Measurements from ENCODE around the gene KDM4C. TPM values are rescaled to one million over a fixed set of nuclear protein-coding genes. Genes with fewer than 3 reads are reported as not detected.
A peak's percentile ranks its signal among the peaks of the same experiment; 100 is the strongest.

Gene KDM4C
- total and polyA plus RNA-seq, 2 of the 13 experiments (the other 11 are each of a cell fraction or from before 2014, with no cell fraction given) = 19.4 to 23.6 TPM

DNA sequence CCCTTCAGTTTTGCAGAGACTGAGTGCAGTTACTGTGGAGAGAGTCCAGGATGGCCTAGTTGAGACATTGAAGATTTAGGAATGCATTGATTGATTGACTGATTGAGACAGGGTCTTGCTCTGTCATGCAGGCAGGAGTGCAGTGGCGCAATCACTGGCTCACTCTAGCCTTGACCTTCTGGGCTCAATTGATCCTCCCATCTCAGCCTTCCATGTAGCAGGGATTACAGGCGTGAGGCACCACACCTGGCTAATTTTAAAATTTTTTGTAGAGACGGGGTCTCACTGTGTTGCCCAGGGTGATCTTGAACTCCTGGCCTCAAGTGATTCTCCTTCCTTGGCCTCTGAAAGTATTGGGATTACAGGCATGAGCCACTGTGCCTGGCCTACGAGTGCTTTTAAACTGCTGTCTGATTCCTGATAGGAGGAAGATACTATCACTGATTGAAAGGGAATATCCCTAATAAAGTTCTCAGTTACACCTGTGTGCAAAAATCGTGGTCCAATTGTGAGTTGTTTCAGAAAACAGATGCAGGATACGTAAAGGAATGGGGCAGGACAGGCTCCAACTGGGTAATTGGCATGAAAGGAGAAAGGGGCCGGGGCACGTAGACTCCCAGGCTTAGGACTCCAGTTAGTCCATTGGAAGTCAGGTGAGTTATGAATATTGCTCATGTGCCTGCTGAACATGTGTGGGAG lies 87.5 kb downstream of the KDM4C start (continued):
- TF ChIP-seq, protein P1, sequence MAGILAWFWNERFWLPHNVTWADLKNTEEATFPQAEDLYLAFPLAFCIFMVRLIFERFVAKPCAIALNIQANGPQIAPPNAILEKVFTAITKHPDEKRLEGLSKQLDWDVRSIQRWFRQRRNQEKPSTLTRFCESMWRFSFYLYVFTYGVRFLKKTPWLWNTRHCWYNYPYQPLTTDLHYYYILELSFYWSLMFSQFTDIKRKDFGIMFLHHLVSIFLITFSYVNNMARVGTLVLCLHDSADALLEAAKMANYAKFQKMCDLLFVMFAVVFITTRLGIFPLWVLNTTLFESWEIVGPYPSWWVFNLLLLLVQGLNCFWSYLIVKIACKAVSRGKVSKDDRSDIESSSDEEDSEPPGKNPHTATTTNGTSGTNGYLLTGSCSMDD (CRISPR knock-in tag; IDR thresholded peaks at IDR 0.05) = no peak
- TF ChIP-seq MAFK (conservative IDR thresholded peaks at IDR 0.05 in 1 of 2, IDR thresholded peaks at IDR 0.05 in 1 of 2; ENCODE audit: low read length in 2 of 2) = no peak
- TF ChIP-seq CEBPB (IDR thresholded peaks at IDR 0.05; ENCODE audit: borderline replicate concordance, low read depth, low read length) = peak; percentile 94
- TF ChIP-seq, protein P2, sequence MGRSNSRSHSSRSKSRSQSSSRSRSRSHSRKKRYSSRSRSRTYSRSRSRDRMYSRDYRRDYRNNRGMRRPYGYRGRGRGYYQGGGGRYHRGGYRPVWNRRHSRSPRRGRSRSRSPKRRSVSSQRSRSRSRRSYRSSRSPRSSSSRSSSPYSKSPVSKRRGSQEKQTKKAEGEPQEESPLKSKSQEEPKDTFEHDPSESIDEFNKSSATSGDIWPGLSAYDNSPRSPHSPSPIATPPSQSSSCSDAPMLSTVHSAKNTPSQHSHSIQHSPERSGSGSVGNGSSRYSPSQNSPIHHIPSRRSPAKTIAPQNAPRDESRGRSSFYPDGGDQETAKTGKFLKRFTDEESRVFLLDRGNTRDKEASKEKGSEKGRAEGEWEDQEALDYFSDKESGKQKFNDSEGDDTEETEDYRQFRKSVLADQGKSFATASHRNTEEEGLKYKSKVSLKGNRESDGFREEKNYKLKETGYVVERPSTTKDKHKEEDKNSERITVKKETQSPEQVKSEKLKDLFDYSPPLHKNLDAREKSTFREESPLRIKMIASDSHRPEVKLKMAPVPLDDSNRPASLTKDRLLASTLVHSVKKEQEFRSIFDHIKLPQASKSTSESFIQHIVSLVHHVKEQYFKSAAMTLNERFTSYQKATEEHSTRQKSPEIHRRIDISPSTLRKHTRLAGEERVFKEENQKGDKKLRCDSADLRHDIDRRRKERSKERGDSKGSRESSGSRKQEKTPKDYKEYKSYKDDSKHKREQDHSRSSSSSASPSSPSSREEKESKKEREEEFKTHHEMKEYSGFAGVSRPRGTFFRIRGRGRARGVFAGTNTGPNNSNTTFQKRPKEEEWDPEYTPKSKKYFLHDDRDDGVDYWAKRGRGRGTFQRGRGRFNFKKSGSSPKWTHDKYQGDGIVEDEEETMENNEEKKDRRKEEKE (IDR thresholded peaks at IDR 0.05) = no peak
- TF ChIP-seq DPF2 (CRISPR knock-in tag; IDR thresholded peaks at IDR 0.05; ENCODE audit: borderline replicate concordance, low read depth) = peak; percentile 70
- TF ChIP-seq TEAD3 (CRISPR knock-in tag; optimal IDR thresholded peaks at IDR 0.05; ENCODE audit: borderline replicate concordance) = peak; percentile 63
- TF ChIP-seq NCOA2 (CRISPR knock-in tag; IDR thresholded peaks at IDR 0.05) = peak; percentile 62
- TF ChIP-seq, protein P3, sequence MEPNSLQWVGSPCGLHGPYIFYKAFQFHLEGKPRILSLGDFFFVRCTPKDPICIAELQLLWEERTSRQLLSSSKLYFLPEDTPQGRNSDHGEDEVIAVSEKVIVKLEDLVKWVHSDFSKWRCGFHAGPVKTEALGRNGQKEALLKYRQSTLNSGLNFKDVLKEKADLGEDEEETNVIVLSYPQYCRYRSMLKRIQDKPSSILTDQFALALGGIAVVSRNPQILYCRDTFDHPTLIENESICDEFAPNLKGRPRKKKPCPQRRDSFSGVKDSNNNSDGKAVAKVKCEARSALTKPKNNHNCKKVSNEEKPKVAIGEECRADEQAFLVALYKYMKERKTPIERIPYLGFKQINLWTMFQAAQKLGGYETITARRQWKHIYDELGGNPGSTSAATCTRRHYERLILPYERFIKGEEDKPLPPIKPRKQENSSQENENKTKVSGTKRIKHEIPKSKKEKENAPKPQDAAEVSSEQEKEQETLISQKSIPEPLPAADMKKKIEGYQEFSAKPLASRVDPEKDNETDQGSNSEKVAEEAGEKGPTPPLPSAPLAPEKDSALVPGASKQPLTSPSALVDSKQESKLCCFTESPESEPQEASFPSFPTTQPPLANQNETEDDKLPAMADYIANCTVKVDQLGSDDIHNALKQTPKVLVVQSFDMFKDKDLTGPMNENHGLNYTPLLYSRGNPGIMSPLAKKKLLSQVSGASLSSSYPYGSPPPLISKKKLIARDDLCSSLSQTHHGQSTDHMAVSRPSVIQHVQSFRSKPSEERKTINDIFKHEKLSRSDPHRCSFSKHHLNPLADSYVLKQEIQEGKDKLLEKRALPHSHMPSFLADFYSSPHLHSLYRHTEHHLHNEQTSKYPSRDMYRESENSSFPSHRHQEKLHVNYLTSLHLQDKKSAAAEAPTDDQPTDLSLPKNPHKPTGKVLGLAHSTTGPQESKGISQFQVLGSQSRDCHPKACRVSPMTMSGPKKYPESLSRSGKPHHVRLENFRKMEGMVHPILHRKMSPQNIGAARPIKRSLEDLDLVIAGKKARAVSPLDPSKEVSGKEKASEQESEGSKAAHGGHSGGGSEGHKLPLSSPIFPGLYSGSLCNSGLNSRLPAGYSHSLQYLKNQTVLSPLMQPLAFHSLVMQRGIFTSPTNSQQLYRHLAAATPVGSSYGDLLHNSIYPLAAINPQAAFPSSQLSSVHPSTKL (CRISPR knock-in tag; IDR thresholded peaks at IDR 0.05) = peak; percentile 81
- TF ChIP-seq NR2C2 (CRISPR knock-in tag; IDR thresholded peaks at IDR 0.05; ENCODE audit: borderline replicate concordance) = peak; percentile 71
- TF ChIP-seq, protein P4, sequence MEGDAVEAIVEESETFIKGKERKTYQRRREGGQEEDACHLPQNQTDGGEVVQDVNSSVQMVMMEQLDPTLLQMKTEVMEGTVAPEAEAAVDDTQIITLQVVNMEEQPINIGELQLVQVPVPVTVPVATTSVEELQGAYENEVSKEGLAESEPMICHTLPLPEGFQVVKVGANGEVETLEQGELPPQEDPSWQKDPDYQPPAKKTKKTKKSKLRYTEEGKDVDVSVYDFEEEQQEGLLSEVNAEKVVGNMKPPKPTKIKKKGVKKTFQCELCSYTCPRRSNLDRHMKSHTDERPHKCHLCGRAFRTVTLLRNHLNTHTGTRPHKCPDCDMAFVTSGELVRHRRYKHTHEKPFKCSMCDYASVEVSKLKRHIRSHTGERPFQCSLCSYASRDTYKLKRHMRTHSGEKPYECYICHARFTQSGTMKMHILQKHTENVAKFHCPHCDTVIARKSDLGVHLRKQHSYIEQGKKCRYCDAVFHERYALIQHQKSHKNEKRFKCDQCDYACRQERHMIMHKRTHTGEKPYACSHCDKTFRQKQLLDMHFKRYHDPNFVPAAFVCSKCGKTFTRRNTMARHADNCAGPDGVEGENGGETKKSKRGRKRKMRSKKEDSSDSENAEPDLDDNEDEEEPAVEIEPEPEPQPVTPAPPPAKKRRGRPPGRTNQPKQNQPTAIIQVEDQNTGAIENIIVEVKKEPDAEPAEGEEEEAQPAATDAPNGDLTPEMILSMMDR (CRISPR knock-in tag; IDR thresholded peaks at IDR 0.05) = no peak
